T follicular helper cell (primary cell): ENCODE results near the gene NPC2.

ENCODE experiments used
- DNase-seq: peaks from one replicate; pipeline ENCODE4 v3.0.0-alpha.2; 2020; ENCODE audit warnings: low read depth

NPC2 gene

DNA sequence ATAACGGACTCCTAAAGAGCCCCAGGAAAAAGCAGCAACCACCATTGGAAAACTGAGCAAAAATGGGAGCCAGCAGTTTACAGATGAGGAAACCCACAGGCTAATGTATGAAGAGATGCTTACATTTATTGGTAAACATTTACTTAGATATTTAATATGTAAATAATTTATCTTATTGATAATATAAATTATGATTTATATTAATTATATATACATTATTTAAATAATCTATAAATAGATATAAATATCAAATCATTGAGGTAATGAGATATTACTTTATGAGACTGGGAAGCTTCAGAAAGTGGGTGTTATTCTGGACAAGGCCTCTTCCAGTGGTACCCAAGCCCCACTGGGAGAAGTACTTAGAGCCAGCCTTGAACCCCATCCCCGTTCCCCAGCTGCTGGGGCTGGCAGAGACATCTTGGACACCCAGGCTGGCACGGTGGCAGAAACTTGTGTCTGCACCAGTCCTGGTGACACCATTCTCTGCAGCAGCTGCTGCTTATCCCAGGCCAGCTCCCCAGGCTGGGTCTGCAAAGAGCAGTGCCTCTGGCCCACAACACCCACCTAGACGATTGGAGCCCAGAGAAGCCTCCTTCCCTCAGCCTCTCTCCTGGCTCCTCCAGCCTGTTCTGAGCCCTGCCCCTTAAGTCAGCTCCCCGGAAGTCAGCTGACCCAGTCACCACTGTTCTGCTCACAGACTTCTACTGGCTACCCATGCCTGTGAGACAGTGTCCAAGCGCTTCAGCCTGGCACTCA lies 26.4 kb upstream of the NPC2 start:
- DNase-seq, result no peak

DNA sequence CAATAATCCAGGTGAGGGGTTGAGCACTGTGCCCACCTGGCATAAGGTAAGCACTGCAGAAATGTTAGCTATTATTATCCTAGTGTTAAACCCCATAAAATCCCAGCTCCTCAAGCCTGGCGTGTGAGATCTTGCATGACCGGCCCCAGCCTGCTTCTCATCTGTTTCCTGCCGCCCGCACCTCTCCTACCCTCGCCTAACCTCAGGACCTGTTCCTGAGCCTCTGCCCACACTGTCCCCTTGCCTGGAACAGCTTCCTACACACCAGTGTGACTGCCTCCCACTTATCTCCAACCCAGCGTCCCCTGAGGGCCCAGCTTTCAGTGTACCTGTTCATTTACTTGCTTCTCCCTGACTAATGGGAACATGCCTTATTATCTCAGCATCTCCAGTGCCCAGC lies 25.1 kb upstream of the NPC2 start:
- no peak for DNase-seq

GRCh38 chr14:74517731-74518130 lies 24.6 kb upstream of the NPC2 start:
- DNase-seq, result no peak

DNA sequence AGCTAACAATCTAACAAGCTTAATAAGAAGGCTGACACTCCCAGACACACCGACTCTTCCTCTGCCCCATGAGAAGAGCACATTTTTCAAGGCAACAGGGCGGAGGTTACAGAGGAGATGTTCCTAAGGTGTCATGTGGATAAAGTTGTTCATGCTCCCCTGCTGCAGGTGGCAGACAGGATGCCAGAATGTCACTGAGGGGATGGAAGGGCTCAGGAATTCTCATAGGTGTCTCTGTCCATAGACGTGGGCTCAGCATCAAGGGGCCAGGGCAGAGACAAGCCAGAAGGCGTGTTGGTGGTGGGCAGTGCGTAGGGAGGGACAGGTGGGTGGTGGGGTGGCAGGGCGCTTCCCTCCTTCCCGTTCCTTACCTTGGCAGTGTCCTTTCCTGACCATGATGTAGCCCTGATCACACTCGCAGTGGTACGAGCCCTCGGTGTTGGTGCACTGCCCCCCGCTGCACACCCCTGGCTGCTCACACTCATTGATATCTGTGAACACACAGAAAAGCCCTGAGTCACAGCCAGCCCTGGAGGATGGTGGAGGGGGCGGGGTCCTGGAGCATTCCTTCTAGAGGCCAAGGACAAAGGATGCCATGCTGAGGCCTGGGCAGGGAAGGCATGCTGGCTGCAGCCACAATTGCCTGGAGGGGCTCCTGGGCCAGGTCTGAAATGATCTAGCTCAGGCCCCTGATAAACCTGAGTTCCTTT lies 23.5 kb upstream of the NPC2 start:
- DNase-seq, result no peak

DNA sequence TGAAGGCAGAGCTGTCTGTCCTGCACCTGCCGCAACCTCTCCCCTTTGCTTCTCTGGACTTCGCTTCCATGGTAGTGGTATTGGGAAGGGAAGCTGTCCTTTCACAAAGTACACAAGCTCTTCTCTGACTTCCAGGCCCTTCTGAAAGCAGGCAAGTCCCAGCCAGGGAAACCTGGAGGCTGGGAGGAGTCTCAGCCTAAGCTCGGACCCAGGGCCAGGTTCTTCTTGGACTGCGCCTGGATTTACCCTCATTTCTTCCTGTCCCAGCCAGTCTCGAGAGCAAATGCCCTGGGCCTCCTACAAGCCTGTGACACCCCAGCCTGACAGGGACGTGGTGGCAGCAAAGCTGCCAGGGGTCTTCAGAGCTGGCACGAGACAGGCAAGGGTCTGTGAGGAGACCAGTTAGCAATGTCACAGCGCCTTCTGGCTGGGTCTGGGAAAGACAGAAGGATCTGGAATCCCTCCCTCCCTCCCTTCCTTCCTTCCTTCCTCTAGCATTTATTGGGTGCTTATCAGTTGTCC lies 22.8 kb upstream of the NPC2 start:
- no peak for DNase-seq

- DNase-seq, result no peak
Observed at GRCh38 chr14:74514471-74514941, 21.4 kb upstream of the NPC2 start.

- DNase-seq, result no peak
Observed at GRCh38 chr14:74511966-74512830, 19.1 kb upstream of the NPC2 start.

GRCh38 chr14:74510959-74511409 lies 17.9 kb upstream of the NPC2 start:
- DNase-seq, result no peak

DNA sequence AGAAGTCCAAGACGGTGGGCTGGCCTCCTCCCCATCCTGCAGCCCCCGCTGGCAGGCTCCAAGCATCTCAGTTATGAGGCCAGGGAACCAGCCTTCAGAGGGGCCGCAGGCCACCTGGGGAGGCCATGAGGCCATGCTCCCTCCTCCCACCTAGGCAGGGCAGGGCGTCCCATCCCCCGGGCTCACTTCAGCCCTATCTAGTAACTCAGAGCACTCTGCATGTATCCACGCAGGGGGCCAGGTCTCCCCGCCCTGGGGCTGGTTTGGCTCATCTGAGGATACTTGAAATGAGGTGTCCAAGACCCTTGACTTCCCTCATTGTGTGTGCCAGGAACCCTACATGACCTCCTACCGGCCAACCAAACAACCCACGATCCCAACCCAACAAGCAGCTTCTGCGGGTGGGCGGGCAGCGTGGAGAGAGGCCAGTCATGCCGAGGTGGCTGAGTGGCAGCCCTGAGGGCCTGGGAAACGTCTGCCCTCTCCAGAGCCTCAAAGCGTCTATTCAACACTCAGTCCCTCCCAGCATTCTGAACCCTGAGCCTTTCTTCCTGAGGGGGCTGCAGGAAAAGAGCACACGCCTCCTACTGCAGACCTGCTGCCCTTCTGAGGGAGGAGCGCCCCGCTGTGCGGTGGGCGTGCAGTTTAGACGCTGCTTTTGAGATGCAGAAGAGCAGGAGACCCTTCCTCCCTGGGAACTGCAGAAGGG lies 17.3 kb upstream of the NPC2 start:
- no peak for DNase-seq

GRCh38 chr14:74509587-74510222 lies 16.6 kb upstream of the NPC2 start:
- no peak for DNase-seq

DNA sequence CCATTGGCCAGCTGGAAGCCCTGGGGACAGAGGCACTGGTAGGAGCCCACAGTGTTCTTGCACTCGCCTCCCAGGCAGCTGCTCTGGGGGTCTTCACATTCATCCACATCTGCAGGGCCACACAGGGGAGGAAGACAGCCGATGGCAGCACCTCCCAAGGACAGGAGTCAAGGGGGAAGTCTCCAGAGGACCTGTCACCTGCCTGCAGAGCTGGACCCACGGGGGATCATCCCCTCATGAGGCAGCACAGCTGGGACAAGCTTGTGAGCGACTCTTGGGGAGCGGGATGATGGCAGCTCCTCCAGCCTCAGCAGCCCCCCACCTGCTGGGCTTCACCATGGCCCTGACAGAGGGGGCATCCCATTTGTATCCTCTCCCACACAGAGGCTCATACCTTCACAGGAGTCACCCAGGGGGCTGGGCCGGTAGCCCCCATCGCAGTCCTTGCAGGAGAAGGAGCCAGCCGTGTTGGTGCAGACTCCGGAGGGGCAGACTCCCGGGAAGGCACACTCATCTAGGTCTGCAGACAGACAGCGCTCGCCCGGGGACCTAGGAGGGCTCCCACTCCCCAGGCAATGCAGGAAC lies 15.8 kb upstream of the NPC2 start:
- no peak for DNase-seq

- DNase-seq, result no peak
Observed at GRCh38 chr14:74508292-74508731, 15.2 kb upstream of the NPC2 start.

DNA sequence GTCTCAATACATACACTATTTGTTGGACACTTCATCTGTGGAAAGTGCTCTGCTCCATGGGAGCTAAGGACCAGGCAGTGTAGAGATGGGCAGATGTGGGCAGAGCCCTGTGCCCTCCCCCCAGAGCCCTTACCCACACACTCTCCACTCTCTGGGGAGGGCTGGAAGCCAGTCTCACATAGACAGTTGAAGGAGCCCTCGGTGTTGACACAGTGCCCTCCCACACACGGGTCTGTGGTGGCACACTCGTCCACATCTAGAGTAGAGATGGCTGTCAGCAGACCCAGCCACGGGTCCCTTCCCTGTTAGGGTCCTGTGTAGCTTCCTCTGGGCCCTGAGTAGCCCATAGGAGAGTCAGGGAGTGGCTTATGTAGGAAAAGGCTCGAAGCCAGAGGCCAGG lies 14.7 kb upstream of the NPC2 start:
- no peak for DNase-seq

DNA sequence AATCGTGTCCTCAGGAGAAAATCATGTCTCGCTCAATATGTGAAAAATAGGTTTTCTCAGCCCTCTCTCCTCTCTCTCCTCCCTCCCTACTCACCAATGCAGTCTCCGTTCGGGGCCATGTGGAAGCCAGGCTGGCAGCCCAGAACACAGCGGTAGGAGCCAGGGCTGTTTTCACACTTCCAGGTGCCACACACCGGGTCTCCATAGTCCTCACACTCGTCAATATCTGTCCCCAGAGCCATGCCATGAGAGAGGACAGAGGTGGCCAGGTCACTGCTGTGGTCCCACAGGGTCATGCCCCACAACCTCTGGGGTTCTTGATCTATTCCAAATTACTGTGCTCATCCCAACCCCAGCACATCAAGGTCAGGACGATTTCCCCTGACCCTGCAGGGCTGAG lies 14.0 kb upstream of the NPC2 start:
- no peak for DNase-seq

DNA sequence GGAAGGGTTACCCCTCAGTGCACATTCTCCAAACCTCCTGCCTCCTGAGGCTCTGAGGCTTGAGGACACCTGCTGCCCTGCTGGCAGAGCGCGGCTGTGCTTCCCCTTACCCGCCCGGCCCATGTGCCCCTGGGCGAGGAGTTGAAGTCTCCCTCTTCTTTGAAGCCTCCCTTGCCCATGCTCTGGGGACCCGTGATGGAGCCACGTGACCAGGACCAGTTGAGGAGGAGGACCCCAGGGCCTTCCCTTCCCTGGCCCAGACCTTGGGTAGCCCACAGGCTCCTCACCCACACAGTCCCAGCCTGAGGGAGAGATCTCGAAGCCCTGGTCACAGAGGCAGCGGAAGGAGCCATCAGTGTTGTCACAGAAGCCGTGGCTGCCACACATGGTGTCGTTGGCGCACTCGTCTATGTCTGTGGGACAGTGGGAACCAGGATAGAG lies 13.3 kb upstream of the NPC2 start:
- DNase-seq, result no peak

- DNase-seq, result no peak
Observed at GRCh38 chr14:74505831-74506230, 12.7 kb upstream of the NPC2 start.

DNA sequence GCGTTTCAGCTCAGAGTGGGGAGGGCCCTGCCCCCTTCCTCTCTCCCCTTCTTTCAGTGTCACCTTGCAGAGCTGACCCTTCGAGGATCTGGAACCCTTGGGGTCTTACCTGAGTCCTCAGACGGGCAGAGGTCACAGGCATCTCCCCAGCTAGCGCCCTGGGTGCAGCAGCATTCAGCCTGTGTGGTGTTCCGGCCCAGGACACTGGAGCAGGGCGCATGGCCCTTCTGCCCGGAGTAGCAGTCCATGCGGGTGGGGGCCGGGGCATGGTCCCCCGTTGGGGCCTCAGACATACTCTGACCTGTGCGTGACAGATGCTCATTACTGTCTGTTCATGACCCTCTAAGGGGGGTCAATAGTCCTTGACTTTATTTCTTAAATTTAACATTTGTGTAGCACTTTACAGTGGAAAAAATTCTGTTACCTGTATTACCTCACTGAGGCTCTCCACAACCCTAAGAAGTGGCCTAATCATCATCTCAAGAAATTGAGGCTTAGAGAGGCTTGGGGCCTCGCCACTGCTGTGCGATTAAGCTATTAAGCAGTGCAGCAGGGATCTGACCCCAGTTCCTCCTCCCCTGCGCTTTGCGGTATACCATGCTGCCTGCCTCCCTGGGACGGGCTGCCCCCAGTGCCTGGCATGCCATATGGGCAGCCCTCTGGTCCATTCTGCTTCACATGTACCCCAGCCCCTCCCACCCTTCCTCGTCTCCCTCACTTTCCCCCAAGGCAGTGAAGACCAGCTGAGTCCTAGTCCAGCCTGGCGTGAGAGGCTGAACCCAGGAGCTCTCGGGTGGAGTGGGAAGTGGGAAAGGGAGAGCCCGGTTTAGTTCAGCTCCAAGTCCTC lies 12.0 kb upstream of the NPC2 start:
- no peak for DNase-seq

DNA sequence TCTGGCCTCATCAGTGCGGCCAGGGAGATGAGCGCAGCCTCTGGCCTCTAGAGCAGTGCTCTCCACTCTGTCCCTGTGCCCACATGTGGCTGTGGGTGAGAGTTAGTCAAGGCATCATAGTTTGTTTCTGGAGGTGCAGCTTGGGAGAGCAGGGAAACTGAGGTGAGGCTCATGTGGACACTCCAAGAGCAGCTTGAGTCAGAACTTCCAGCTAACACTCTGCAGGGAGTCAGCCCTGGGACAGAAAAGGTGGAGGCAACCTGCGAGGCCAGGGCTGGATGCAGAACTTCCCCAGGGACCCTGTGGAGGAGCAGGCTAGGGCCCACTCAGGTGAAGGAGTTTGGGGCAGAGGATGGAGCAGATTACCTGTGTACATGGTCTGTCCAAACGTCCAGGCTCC lies 11.3 kb upstream of the NPC2 start:
- DNase-seq, result no peak

DNA sequence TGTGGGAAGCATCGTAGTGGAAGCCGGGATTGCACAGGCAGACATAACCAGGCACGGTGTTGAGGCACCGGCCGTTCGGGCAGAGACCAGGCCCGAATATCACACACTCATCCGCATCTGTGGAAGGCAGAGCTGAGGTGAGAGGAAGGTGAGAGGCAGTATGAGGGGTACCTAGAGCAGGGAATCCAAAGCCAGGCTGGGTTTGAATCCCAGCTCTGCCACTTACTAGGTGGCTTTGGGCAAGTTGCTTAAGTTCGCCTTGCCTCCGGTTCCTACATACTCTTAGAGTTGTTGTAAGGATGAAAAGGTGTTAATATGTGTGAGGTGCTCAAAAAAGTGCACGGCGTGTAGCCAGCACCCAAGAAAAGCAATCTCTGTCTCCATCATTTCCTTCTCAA lies 10.8 kb upstream of the NPC2 start:
- no peak for DNase-seq
